ENCODE data around the gene VEPH1. TPM values are rescaled to one million over a fixed set of nuclear protein-coding genes. Genes with fewer than 3 reads are reported as not detected.

The VEPH1 gene
- total and polyA plus RNA-seq, 2 donors (not counting 1 experiment from before 2014, with no cell fraction given): not detected

DNA sequence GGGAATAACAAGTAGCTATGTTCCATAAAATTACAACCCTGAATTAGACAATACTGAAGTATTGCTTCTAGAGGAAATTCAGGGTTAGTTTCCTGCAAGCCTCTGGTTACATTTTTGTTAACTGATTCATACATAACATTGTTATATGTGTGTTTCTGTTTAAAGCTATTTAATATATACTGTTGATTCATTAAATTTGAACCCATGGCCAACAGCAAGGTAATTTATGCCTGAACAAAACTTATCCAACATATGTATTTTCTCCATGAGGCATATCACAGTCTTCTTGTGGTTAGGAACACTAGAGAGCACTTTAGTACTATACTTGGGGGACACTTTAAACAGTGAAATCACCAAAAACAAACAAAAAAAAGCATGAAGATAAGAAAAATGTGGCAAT lies 114.2 kb downstream of the VEPH1 start:
- TF ChIP-seq EZH2 (IDR thresholded peaks at IDR 0.05; ENCODE audit: borderline replicate concordance, insufficient read depth, low read depth, low read length, poor library complexity, severe bottlenecking): no peak
- TF ChIP-seq, protein P1, sequence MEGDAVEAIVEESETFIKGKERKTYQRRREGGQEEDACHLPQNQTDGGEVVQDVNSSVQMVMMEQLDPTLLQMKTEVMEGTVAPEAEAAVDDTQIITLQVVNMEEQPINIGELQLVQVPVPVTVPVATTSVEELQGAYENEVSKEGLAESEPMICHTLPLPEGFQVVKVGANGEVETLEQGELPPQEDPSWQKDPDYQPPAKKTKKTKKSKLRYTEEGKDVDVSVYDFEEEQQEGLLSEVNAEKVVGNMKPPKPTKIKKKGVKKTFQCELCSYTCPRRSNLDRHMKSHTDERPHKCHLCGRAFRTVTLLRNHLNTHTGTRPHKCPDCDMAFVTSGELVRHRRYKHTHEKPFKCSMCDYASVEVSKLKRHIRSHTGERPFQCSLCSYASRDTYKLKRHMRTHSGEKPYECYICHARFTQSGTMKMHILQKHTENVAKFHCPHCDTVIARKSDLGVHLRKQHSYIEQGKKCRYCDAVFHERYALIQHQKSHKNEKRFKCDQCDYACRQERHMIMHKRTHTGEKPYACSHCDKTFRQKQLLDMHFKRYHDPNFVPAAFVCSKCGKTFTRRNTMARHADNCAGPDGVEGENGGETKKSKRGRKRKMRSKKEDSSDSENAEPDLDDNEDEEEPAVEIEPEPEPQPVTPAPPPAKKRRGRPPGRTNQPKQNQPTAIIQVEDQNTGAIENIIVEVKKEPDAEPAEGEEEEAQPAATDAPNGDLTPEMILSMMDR (IDR thresholded peaks at IDR 0.05): no peak

DNA sequence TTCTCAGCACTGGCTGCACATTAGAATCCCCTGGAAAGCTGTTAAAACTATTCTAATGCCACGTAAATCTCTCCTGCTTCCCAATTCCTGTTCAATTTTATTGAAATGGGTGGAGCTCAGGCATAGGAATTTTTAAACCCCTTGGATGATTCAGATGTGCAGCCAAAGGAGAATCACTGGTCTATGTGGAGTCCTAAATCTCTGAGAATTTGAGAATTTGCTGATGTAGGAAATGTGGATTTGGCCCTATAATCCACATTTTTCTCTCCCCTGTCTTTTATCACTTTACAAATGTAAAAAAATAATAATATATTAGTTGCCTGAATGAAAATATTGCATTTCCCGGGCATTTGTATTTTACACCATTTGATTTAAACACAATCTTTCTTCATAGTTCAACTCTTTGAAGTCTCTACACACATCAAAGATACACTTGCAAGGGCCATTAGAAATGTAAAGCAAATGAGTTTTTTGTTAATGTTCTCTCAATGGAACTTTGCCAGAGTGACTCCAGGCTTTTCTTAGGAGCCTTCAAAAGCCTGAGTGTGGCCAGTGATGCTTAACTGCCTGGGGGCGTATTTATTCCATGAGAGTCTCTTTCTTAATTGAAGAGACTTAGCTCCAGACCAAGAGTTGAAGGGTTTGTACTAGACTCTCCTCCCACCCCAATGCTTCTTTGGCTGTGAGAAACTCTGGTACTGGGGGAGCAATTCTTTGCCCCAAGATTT lies 115.3 kb downstream of the VEPH1 start:
- Histone ChIP-seq H3K4me2 (replicated peaks; ENCODE audit: low read depth, low read length, poor library complexity, severe bottlenecking) (no peak overlapping the region), H3K36me3 (replicated peaks in 1 of 2; ENCODE audit: control extremely low read depth in 1 of 2, control insufficient read depth in 1 of 2, extremely low read depth in 1 of 2, insufficient read depth in 2 of 2, low read length in 1 of 2) (no peaks in the 10 kb centered on the region), H3K27ac (ENCODE audit: low read length in 2 of 2) (no peak overlapping the region), H3K9me3 (ENCODE audit: control extremely low read depth in 1 of 3, control insufficient read depth in 2 of 3, insufficient read depth in 1 of 3, low read length in 2 of 3) (peaks cover 0 to 7% (median 1%) of the 10 kb centered on the region in 3 donors), H3K4me1 (ENCODE audit: control insufficient read depth in 2 of 2, insufficient read depth in 2 of 2, low read length in 2 of 2) (no peaks in the 10 kb centered on the region), H3K9ac (ENCODE audit: low read length) (no peak overlapping the region), H4K20me1 (ENCODE audit: control insufficient read depth, insufficient read depth, low read length, poor library complexity, severe bottlenecking) (no peaks in the 10 kb centered on the region), H3K27me3 (replicated peaks in 1 of 4; ENCODE audit: control extremely low read depth in 1 of 4, control insufficient read depth in 3 of 4, insufficient read depth in 4 of 4, low read length in 3 of 4) (no peaks in the 10 kb centered on the region), H3K79me2 (ENCODE audit: control insufficient read depth, insufficient read depth, low read length) (no peaks in the 10 kb centered on the region), H3K4me3 (ENCODE audit: control extremely low read depth in 1 of 5, extremely low read depth in 1 of 5, insufficient read depth in 1 of 5, low read depth in 2 of 5, low read length in 4 of 5) (no peak overlapping the region), H2AFZ (ENCODE audit: insufficient read depth, low read depth, low read length, poor library complexity, severe bottlenecking) (no peak overlapping the region)
- ATAC-seq (ENCODE audit: low read depth): no peak
- CTCF ChIA-PET: no interaction called here
- H3K4me3 Mint-ChIP-seq: no peak overlapping the region
- POLR2A ChIA-PET: no interaction called here
- intact Hi-C loops (cut with micrococcal nuclease): no loop called here
- H3K9me3 Mint-ChIP-seq (ENCODE audit: insufficient read depth): peaks cover 6% of the 10 kb centered on the region
- H3K27ac Mint-ChIP-seq: no peak overlapping the region
- no peaks in the 10 kb centered on the region for H3K4me1 Mint-ChIP-seq
- TF ChIP-seq EZH2 (IDR thresholded peaks at IDR 0.05; ENCODE audit: borderline replicate concordance, insufficient read depth, low read depth, low read length, poor library complexity, severe bottlenecking): no peak
- TF ChIP-seq, protein P1 (IDR thresholded peaks at IDR 0.05): no peak
- H3K27me3 Mint-ChIP-seq: no peaks in the 10 kb centered on the region
- no CpG with 5 or more reads among the region's 3 CpGs for WGBS (ENCODE audit: insufficient coverage)
- no peak for DNase-seq

More for the DNA sequence above, 114.2 kb downstream of the VEPH1 start:
- Histone ChIP-seq H3K9ac (ENCODE audit: low read length) (no peak overlapping the region), H3K79me2 (ENCODE audit: control insufficient read depth, insufficient read depth, low read length) (no peaks in the 10 kb centered on the region), H3K27ac (ENCODE audit: low read length in 2 of 2) (no peak overlapping the region), H3K4me1 (ENCODE audit: control insufficient read depth in 2 of 2, insufficient read depth in 2 of 2, low read length in 2 of 2) (no peaks in the 10 kb centered on the region), H3K4me3 (ENCODE audit: control extremely low read depth in 1 of 5, extremely low read depth in 1 of 5, insufficient read depth in 1 of 5, low read depth in 2 of 5, low read length in 4 of 5) (no peak overlapping the region), H3K27me3 (replicated peaks in 1 of 4; ENCODE audit: control extremely low read depth in 1 of 4, control insufficient read depth in 3 of 4, insufficient read depth in 4 of 4, low read length in 3 of 4) (no peaks in the 10 kb centered on the region), H4K20me1 (ENCODE audit: control insufficient read depth, insufficient read depth, low read length, poor library complexity, severe bottlenecking) (no peaks in the 10 kb centered on the region), H3K4me2 (replicated peaks; ENCODE audit: low read depth, low read length, poor library complexity, severe bottlenecking) (no peak overlapping the region), H3K36me3 (replicated peaks in 1 of 2; ENCODE audit: control extremely low read depth in 1 of 2, control insufficient read depth in 1 of 2, extremely low read depth in 1 of 2, insufficient read depth in 2 of 2, low read length in 1 of 2) (no peaks in the 10 kb centered on the region), H3K9me3 (ENCODE audit: control extremely low read depth in 1 of 3, control insufficient read depth in 2 of 3, insufficient read depth in 1 of 3, low read length in 2 of 3) (peaks cover 0 to 7% (median 1%) of the 10 kb centered on the region in 3 donors), H2AFZ (ENCODE audit: insufficient read depth, low read depth, low read length, poor library complexity, severe bottlenecking) (no peak overlapping the region)
- ChIA-PET CTCF (no interaction called here), POLR2A (no interaction called here)
- Mint-ChIP-seq H3K9me3 (ENCODE audit: insufficient read depth) (peaks cover 6% of the 10 kb centered on the region), H3K27ac (no peak overlapping the region), H3K4me1 (no peaks in the 10 kb centered on the region), H3K4me3 (no peak overlapping the region), H3K27me3 (no peaks in the 10 kb centered on the region)
- ATAC-seq (ENCODE audit: low read depth) (no peak), DNase-seq (no peak)
- intact Hi-C loops (cut with micrococcal nuclease): no loop called here

Data from B cell (primary cell).